GM21717 (cell line): ENCODE measurements around the gene GALNT9.
"Not testable (repeated sequence)": the region's sequence is repeated elsewhere in the genome, so short reads cannot be mapped to it uniquely, and the experiment has no call there.

Experiments
- ATAC-seq: cut with Tn5 transposase; IDR thresholded peaks from one replicate; pipeline ENCODE4 v1.9.1; 2021; ENCODE audit warnings: mild to moderate bottlenecking, moderate library complexity; ENCODE audit not compliant: unreplicated experiment

The GALNT9 gene

DNA sequence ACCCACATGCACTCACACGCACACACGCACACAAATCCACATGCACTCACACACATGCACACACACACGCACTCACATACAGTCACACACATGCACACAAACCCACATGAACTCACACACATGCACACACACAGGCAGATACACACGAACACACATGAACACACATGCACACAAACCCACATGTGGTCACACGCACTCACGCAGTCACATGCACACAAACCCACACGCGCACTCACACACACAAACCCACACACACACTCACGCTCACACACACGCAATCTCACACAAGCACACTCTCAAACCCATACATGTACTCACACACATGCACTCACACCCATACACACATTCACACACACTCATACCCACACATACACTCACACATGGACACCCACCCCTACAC lies 61.5 kb downstream of the GALNT9 start:
- ATAC-seq, result no peak

DNA sequence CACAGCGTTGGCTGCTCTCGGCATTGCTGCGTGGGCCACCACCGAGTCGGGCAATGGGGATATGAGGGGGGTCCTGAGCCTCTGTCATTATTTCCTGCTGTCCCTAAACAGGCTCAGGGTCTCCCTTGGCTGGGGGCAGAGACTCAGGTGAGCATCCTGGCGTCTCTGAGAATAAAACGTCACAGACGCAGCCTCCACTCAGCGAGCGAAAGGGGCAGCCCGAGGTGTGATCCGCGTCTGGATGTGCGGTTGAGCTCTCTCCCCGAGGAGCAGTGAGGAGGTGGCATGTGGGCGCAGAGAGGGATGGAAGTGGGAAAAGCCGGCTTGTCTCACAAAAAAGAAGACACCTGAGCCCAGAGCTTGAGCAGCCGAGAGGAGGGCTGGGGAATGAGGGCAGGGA lies 62.6 kb downstream of the GALNT9 start:
- no peak for ATAC-seq

DNA sequence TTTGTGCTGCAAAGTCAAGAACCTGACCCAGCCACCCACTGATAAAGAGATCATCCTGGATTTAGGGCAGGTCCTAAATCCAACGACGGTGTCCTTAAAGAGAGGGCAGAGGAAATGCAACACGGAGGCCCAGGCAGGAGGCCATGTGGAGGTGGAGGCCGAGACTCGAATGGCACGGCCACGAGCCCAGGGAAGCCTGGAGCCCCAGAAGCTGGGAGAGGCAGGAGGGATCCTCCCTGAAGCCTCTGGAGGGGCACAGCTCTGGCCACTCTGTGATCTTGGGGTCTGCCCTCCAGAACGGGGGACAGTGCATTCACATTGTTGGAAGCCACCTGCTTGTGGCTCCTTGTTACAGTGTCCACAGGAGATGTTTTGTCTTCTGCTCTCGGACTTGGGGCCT lies 63.0 kb downstream of the GALNT9 start:
- ATAC-seq, result no peak

DNA sequence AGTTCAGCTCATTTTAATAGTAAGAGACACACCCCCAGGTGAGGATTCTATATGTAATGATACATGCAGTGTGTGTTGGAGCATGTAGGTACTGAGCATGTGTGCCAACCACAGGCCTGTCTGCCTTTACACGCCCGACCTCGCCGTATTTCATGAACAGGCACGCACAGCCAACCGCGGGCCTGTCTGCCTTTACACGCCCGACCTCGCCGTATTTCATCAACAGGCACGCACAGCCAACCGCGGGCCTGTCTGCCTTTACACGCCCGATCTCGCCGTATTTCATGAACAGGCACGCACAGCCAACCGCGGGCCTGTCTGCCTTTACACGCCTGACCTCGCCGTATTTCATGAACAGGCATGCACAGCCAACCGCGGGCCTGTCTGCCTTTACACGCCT lies 63.6 kb downstream of the GALNT9 start:
- ATAC-seq, result not testable (repeated sequence)

DNA sequence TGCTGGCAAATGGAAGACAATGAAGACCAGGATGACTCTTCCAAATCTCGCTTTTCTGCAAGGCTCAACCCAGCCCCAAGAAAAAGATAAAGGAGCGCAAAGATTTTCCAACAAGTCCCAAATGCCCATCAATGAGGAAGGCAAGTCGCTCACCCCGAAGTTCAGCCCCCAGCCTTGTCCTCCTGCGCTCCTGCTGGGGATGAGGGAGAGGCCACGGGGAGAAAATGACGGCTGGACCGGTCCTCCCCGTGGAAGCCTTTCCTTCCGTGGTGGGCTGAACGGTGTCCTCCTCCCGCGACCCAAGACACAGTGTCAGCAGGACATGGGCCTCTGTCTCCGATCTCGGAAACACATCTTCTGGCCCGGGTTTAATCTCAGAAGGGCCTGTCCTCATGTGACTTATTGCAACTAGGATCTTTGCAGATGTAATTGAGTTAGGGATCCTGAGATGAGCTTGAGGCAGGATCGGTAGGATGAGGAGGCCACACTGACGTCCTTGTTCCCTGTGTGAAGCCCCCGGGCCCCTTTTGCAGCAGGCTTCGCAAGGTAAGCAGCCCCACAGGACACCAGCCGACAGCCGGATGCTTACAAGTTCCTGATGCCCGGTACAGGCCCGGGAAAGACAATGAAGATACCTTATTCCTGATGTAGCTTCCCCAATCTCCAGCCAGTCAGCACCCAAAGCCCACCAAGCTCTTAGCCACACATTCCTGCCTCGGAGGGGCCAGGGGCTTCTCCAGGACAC lies 64.2 kb downstream of the GALNT9 start:
- no peak for ATAC-seq

DNA sequence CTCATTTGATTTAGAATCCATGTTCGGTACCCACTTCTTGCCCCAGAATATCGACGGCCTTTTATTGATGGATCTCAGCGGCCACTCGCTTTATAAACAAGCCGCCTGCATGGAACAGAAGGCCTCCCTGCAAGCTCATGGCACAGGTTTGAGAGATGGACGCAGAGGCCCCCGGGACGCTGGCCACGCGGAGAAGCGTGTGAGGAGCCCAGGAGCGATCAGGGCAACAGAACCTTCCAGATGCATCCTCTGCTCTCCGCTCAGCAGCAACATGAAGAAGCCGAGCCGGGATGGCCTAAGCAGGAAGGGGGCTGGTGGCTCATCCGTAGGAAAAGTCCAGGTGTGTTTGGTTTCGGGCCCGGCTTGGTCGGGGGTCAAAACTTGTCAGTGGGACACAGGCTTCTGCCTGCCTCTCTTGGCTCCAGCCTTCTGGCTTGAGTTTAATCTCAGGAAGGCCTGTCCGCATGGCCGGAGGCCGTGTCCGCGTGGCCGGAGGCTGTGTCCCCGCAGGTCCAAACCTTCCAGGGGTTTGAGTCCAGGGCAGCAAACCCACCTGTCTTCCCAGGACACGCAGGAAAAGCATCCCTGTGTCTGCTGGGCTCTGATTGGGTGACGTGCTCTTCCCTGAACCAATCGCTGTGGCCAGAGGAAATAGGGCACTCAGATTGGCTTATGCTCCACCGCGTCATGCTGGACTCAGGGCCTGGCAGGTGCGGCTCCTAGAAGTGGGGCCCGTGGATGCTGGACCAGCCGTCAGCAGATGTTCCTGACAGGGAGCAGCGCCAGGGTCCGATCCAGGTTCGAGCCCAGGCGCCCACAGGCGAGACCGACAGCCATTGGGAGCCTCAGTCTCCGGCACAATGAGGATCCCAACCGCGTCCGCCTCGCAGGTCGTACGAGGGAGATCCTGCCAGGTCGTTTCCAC lies 65.0 kb downstream of the GALNT9 start:
- no peak for ATAC-seq

DNA sequence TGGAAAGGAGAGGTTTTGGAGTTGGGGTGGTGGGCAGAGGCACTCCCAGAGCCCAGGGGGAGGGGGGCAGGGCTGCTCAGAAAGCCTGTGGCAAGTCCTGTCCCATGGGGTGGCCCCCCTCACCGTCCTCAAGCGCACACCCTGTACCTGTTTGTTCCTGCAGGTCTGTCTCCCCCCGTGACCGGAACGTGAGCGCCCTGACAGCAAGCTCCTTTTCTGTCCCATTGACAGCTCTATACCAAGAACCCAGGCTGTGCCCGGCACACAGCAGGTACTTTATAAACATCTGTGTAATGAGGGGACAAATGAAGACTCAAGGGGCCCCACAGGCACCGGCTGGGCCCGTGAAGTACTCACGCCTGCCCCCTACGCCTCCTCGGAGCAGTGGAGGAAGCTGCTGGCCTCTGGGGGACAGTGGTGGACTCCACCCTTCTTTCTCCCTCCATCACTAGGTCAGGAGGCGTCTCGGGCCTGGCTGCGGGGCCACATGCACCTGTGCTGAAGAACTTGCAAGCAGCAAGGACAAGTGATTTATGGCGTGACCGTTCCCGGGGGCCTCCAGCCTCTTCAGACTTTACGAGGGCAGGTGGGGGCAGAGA lies 65.8 kb downstream of the GALNT9 start:
- no peak for ATAC-seq

DNA sequence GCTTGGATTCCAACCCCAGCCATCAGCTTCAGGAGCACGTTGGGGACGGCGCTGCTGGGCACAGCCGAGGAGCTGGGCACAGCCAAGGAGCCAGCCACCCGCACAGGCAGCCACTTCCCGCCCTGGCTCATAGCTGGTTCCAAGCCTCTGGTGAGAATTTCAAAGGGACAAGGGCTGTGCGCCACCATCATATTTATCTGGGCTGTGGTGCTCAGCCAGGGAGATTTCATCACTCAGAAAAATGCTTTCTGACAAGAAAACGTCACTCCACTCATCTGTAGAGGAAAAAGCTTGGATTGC lies 66.4 kb downstream of the GALNT9 start:
- no peak for ATAC-seq

DNA sequence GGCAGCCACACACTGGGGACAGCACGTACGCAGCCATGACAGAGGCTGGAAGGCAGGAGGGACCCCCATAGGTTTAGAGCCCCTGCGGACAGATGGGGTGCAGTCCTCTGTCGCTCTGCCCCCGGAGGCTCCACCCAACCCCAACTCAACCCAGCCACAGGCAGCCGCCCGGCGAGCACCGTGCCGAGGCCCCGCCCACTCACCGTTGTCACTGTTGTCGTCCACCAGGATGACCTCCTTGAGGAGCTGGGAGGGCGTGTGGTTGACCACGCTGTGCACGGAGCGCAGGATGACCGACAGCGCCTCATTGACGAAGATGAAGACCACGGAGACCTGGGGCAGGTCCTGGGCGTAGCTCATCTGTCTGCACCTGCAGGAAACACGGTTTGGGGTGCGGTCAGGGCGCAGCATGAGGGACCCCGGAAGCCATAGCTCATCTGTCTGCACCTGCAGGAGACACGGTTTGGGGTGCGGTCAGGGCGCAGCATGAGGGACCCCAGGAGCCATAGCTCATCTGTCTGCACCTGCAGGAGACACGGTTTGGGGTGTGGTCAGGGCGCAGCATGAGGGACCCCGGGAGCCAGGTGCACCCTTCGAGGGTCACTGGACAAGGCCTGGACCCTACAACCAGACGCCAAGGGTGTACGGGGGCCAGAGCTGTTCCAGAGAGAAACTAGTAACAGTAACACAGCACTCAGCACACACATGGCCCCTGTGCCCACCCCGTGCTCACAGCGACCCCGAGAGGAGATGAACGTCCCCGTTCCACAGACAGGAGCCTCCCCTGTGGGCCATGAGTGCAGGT lies 66.9 kb downstream of the GALNT9 start:
- ATAC-seq, result no peak

DNA sequence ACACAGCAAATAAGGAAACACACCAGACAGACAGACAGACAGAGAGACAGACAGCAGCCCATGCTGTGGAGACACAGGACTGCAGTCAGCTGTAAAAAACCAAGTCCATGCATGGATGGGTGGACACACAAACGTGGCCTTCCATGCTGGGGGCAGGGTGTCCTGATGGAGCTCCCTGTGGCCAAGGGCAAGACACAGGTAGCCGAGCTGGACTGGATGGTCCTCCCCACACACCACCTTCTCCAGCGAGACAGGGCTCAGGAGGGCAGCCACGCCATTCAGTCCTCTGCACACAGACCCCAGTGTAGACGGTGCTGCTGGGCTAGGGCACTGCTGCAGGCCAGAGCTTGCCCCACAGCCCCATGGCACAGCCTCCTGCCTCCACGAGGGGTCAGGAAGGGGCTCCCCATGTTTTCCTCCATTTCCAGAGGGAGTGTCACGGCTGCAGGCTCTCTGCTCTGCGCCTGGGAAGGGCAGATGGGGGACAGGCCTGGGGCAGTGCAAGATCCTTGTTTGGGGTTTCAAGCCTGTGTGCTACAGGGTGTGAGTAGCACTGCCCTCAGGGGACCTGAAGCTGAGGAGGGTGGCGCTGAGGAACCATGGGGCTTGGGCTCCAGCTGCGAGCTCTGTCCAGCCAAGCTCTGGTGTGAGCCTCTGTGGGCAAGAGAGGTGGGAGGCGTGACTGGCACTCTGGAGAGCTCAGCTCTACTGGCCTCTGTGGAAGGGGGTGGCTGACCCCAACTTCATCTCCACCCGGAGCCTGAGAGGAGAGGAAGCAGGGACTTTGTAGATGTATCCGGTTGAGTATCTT lies 67.9 kb downstream of the GALNT9 start:
- ATAC-seq, result no peak

DNA sequence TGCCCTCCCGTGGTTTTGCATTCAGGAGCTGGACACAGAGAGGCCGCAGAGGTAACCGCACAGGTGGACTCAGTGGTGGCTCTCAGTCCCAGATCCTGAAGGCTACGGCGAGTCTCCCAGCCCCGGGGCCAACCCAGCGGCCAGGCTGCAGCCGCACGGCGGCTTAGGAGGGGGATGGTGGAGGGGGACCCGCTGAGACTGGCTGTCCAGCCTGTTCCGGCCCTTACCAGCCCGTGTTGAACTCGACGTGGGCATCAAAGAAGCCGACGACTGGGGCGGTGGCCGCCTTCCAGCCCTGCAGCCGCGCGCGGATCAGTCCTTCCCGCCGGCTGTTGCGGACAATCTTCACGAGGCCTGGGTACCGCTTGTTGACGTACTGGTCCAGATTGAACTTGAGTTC lies 68.7 kb downstream of the GALNT9 start:
- no peak for ATAC-seq

DNA sequence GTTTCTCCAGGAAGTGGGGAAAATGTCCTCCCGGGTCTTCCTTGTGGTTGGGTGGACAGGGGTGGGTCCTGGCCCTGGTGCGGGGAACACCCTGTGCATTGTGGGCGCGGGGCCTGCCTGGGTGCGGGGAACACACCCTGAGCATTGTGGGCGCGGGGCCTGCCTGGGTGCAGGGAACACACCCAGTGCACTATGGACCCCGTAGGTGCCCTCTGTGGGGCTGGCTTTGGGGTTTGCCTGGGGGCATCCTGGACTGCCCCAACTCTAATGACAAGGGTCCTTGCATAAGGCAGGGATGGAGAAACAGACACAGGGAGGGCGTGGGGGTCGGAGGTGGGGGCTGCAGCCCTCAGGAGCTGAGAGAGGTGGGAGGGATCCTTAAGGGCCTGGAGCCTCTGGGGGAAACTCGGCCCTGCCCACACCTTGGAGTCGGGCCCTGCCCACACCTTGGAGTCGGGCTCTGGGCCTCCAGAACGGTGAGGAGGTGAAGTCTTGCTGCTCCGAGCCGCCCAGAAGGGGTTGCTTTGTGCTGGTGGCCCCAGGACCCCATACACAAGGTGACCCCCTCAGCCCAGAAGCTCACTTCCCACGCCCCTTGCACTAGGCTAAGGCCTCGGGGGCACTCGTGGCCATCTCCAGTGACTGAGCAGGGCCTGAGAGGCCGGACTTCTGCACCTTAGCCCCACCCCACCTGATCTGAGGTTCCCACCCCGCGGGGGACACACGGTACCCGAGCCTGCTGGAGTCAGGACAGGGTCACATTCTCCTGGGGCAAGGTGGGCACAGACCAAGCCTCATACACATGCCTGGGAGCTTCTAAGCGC lies 69.3 kb downstream of the GALNT9 start:
- no peak for ATAC-seq

DNA sequence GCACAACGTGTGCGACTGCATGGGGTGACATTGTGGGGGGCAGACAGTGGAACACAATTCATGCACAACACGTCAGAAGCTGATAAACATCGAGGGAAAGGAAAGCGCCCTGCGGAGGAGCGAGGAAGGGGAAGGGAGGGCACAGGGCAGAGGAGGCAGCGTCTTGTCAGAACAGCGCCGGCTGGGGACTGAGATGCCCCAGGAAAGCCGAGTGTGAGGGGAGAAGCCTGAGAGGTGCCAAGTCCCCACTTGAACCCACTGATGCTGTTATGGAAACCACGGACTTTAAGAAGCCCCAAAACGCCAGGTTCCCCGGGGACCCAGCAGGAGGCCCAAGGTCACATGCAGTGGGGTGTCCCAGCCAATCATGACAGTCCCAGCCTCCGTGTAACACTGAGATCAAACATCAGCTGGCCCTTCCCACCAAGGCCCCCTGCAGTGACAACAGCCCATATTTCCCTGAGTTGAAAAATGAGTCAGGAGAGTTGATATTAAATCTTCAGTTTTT lies 70.0 kb downstream of the GALNT9 start:
- ATAC-seq, result no peak

DNA sequence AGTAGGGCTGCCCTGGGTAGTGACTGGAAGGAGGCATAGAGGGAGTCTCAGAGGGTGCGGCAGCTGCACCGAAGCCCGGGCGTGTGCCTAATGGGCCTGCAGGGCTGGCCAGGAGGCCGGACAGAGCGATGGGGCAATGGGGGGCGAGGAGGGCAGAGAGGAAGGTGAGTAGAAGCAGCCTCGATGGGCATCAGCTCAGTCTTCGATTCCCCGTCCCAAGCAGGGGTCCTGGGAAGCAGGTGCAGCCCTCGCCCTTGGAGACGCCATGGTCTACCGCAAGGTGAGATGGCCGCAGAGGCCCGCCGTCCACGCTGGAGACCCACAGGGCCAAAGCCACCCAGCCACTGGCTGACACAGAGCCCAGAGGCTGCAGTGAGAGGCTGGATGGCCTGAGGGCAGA lies 70.8 kb downstream of the GALNT9 start:
- no peak for ATAC-seq

DNA sequence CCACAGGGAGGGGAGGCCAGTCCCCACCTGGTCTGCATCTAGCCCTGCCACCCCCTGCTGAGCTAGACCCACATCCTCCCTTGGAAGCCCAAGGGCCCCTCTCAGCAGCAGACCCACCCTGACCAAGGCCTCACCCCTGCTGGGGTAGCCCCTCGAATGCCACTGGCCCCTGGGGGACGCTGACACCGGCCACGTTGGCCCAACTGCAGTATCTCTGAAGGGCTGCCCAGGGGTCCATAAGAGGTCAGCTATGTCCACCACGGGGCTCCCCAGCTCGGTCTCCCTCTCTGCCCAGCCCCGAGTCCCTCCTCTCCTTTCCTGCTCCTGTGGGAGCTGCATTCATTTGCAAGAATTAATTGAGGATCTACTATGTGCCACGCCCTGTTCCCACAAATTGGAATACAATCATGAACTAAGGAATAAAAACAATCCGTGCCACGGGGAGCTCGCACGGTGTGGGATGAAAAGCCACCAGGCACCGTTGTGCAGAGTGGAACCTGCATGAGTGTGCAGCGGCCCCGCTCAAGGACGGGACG lies 71.4 kb downstream of the GALNT9 start:
- ATAC-seq, result no peak

DNA sequence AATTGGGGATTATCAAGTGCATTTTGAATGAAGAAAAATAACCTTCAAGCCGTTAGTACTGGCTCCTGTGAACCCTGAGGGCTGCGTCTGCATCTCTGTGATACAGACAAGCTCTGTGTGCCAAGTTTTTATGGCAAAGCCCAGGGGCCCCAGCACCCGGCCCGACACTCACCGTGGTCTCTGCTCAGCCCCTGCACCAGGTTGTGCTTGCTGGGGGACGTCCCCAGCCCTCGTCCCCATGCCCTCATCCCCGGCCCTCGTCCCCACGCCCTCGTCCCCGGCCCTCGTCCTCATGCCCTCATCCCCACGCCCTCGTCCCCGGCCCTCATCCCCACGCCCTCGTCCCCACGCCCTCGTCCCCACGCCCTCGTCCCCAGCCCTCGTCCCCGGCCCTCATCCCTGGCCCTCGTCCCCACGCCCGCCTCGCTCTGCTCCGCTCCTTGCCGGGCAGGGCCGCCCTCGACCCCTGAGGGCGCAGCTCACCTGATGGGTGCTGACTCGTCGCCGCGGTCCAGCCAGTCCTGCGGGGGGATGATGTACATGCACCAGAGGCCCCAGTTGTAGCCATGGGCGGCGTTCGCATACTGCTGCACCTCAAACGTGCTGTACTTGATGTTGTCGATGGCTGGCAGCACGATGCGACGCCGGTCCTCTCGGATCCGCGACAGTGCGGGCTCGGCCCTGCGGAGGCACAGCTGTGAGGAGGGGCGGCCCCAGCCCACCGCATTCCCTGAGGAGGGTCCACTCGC lies 72.0 kb downstream of the GALNT9 start:
- no peak for ATAC-seq

DNA sequence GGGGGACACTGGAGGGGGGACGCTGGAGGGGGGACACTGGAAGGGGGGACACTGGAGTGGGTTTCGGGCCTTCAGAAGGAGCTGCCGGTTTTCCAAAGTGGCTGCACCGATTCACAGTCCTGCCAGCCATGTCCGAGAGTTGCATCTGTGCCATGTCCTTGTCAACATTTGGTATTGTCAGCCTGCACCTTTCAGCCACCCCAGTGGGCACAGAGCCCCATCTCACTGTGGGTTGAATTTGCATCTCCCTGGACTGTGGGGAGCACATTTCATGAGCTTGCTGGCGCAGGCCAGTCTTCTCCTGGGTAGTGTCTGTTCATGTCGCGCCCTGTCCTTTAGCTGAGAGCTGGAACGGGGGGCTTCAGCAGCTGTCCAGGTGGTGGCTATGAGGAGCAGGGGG lies 72.7 kb downstream of the GALNT9 start:
- no peak for ATAC-seq

DNA sequence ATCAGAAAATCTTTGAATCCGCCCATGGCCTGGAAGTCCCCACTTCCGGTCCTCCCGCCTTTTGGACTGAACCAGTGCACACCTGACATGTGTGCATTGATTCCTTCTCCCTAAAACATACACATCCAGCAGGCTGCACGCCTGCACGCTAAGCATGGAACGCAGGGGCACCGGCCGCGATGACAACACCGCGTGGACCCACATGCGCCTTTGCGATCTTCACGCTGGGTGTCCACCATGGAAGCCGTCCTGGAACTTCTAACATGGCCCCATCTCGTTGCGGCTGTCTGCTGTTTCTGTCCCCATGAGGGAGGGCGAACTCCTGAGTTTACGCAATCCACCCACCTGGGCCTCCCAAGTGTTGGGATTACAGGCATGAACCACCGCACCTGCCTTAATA lies 73.7 kb downstream of the GALNT9 start:
- no peak for ATAC-seq
